ENCODE data around the gene PLA2G2F. TPM values are rescaled to one million over a fixed set of nuclear protein-coding genes. Genes with fewer than 3 reads are reported as not detected.

PLA2G2F gene
- total RNA-seq, 2 experiments from 2014 or later = not detected

- H3K4me1 Mint-ChIP-seq (ENCODE audit: low read depth) = peaks cover 2% of the 10 kb centered on the region
- intact Hi-C loops (cut with micrococcal nuclease) = no loop called here
- H3K27me3 Mint-ChIP-seq = peaks cover 2% of the 10 kb centered on the region
- H3K4me3 Mint-ChIP-seq = no peak overlapping the region
- CTCF ChIA-PET = no interaction called here
- no peak overlapping the region for H3K27ac Mint-ChIP-seq
- POLR2A ChIA-PET = no interaction called here
- H3K36me3 Mint-ChIP-seq = no peaks in the 10 kb centered on the region
- no peak for DNase-seq
- H3K9me3 Mint-ChIP-seq = no peaks in the 10 kb centered on the region
These were observed 33.3 kb upstream of the PLA2G2F start for GRCh38 chr1:20105856-20106255.

GRCh38 chr1:20107351-20107750, 31.8 kb upstream of the PLA2G2F start:
- POLR2A ChIA-PET = no interaction called here
- Mint-ChIP-seq H3K36me3 (no peaks in the 10 kb centered on the region), H3K9me3 (no peaks in the 10 kb centered on the region), H3K27me3 (peaks cover 3% of the 10 kb centered on the region), H3K4me1 (ENCODE audit: low read depth) (peaks cover 2% of the 10 kb centered on the region), H3K27ac (no peak overlapping the region), H3K4me3 (no peak overlapping the region)
- no peak for DNase-seq
- CTCF ChIA-PET = no interaction called here
- intact Hi-C loops (cut with micrococcal nuclease) = no loop called here

GRCh38 chr1:20107796-20108195, 31.3 kb upstream of the PLA2G2F start:
- H3K9me3 Mint-ChIP-seq = no peaks in the 10 kb centered on the region
- H3K27ac Mint-ChIP-seq = no peak overlapping the region
- POLR2A ChIA-PET = no interaction called here
- no peaks in the 10 kb centered on the region for H3K36me3 Mint-ChIP-seq
- DNase-seq = no peak
- peaks cover 2% of the 10 kb centered on the region for H3K4me1 Mint-ChIP-seq (ENCODE audit: low read depth)
- intact Hi-C loops (cut with micrococcal nuclease) = no loop called here
- no peak overlapping the region for H3K4me3 Mint-ChIP-seq
- CTCF ChIA-PET = no interaction called here
- H3K27me3 Mint-ChIP-seq = peaks cover 3% of the 10 kb centered on the region

- Mint-ChIP-seq H3K9me3 (no peaks in the 10 kb centered on the region), H3K36me3 (no peaks in the 10 kb centered on the region), H3K27ac (no peak overlapping the region), H3K4me3 (no peak overlapping the region), H3K4me1 (ENCODE audit: low read depth) (no peaks in the 10 kb centered on the region), H3K27me3 (peaks cover 5% of the 10 kb centered on the region)
- ChIA-PET CTCF (no interaction called here), POLR2A (interaction anchor here (0.6 kb wide), 1 partner anchor 46 kb away, joined by 3 read pairs; no protein-coding TSS in a partner anchor)
- no peak for DNase-seq
- intact Hi-C loops (cut with micrococcal nuclease) = no loop called here
These were observed 30.6 kb upstream of the PLA2G2F start for GRCh38 chr1:20108366-20109123.

GRCh38 chr1:20109223-20109856, 29.8 kb upstream of the PLA2G2F start:
- Mint-ChIP-seq H3K9me3 (no peaks in the 10 kb centered on the region), H3K4me3 (no peak overlapping the region), H3K27me3 (peaks cover 9% of the 10 kb centered on the region), H3K4me1 (ENCODE audit: low read depth) (no peaks in the 10 kb centered on the region), H3K27ac (no peak overlapping the region), H3K36me3 (no peaks in the 10 kb centered on the region)
- intact Hi-C loops (cut with micrococcal nuclease) = no loop called here
- ChIA-PET POLR2A (interaction anchor here (0.6 kb wide), 1 partner anchor 46 kb away, joined by 3 read pairs; no protein-coding TSS in a partner anchor), CTCF (no interaction called here)
- DNase-seq = peak; percentile 11

- no peak for DNase-seq
- no peak overlapping the region for H3K4me3 Mint-ChIP-seq
- intact Hi-C loops (cut with micrococcal nuclease) = no loop called here
- H3K36me3 Mint-ChIP-seq = no peaks in the 10 kb centered on the region
- no peaks in the 10 kb centered on the region for H3K9me3 Mint-ChIP-seq
- H3K4me1 Mint-ChIP-seq (ENCODE audit: low read depth) = no peaks in the 10 kb centered on the region
- CTCF ChIA-PET = interaction anchor here (1.2 kb wide), 1 partner anchor 9 kb away, joined by 4 read pairs; no protein-coding TSS in a partner anchor
- POLR2A ChIA-PET = no interaction called here
- H3K27me3 Mint-ChIP-seq = peaks cover 10% of the 10 kb centered on the region
- H3K27ac Mint-ChIP-seq = no peak overlapping the region
These were observed 28.4 kb upstream of the PLA2G2F start for GRCh38 chr1:20110679-20111078.

GRCh38 chr1:20111452-20111851, 27.7 kb upstream of the PLA2G2F start:
- CTCF ChIA-PET = interaction anchor here (1.2 kb wide), 1 partner anchor 10 kb away, joined by 4 read pairs; no protein-coding TSS in a partner anchor
- no peak overlapping the region for H3K4me3 Mint-ChIP-seq
- no peaks in the 10 kb centered on the region for H3K4me1 Mint-ChIP-seq (ENCODE audit: low read depth)
- H3K27ac Mint-ChIP-seq = no peak overlapping the region
- POLR2A ChIA-PET = no interaction called here
- H3K9me3 Mint-ChIP-seq = no peaks in the 10 kb centered on the region
- peaks cover 13% of the 10 kb centered on the region for H3K27me3 Mint-ChIP-seq
- H3K36me3 Mint-ChIP-seq = no peaks in the 10 kb centered on the region
- intact Hi-C loops (cut with micrococcal nuclease) = no loop called here
- no peak for DNase-seq

- H3K4me3 Mint-ChIP-seq = no peak overlapping the region
- POLR2A ChIA-PET = no interaction called here
These were observed 26.7 kb upstream of the PLA2G2F start for GRCh38 chr1:20112279-20113000.

GRCh38 chr1:20114021-20114648, 25.0 kb upstream of the PLA2G2F start:
- H3K4me3 Mint-ChIP-seq = no peak overlapping the region
- DNase-seq = no peak
- ChIA-PET CTCF (interaction anchor here (1.0 to 1.3 kb wide), 5 partner anchors 12 to 39 kb away, joined by 3 read pairs; no protein-coding TSS in a partner anchor), POLR2A (no interaction called here)
- H3K27me3 Mint-ChIP-seq = peaks cover 13% of the 10 kb centered on the region
- H3K4me1 Mint-ChIP-seq (ENCODE audit: low read depth) = no peaks in the 10 kb centered on the region
- no peak overlapping the region for H3K27ac Mint-ChIP-seq
- no peaks in the 10 kb centered on the region for H3K9me3 Mint-ChIP-seq
- H3K36me3 Mint-ChIP-seq = no peaks in the 10 kb centered on the region
- intact Hi-C loops (cut with micrococcal nuclease) = no loop called here

More at GRCh38 chr1:20112279-20113000, 26.7 kb upstream of the PLA2G2F start:
- no peak overlapping the region for H3K27ac Mint-ChIP-seq
- no peaks in the 10 kb centered on the region for H3K9me3 Mint-ChIP-seq
- intact Hi-C loops (cut with micrococcal nuclease) = no loop called here
- H3K27me3 Mint-ChIP-seq = peaks cover 13% of the 10 kb centered on the region
- no peak for DNase-seq
- H3K36me3 Mint-ChIP-seq = no peaks in the 10 kb centered on the region
- no peaks in the 10 kb centered on the region for H3K4me1 Mint-ChIP-seq (ENCODE audit: low read depth)
- CTCF ChIA-PET = interaction anchor here (0.6 kb wide), 1 partner anchor 82 kb away, joined by 3 read pairs; no protein-coding TSS in a partner anchor

GRCh38 chr1:20115479-20115878, 23.6 kb upstream of the PLA2G2F start:
- H3K4me1 Mint-ChIP-seq (ENCODE audit: low read depth) = no peaks in the 10 kb centered on the region
- intact Hi-C loops (cut with micrococcal nuclease) = no loop called here
- ChIA-PET POLR2A (interaction anchor here (0.8 kb wide), 1 partner anchor 254 kb away, joined by 3 read pairs; no protein-coding TSS in a partner anchor), CTCF (interaction anchor here (1.0 to 1.1 kb wide), 2 partner anchors 14 to 36 kb away, joined by 3 read pairs; no protein-coding TSS in a partner anchor)
- H3K4me3 Mint-ChIP-seq = no peak overlapping the region
- no peaks in the 10 kb centered on the region for H3K9me3 Mint-ChIP-seq
- H3K27ac Mint-ChIP-seq = no peak overlapping the region
- H3K36me3 Mint-ChIP-seq = no peaks in the 10 kb centered on the region
- H3K27me3 Mint-ChIP-seq = peaks cover 15% of the 10 kb centered on the region
- no peak for DNase-seq

- Mint-ChIP-seq H3K4me3 (no peak overlapping the region), H3K4me1 (ENCODE audit: low read depth) (no peaks in the 10 kb centered on the region), H3K36me3 (no peaks in the 10 kb centered on the region), H3K27ac (no peak overlapping the region), H3K27me3 (peaks cover 19% of the 10 kb centered on the region), H3K9me3 (no peaks in the 10 kb centered on the region)
- ChIA-PET CTCF (no interaction called here), POLR2A (interaction anchor here (0.8 kb wide), 1 partner anchor 254 kb away, joined by 3 read pairs; no protein-coding TSS in a partner anchor)
- intact Hi-C loops (cut with micrococcal nuclease) = no loop called here
- no peak for DNase-seq
These were observed 23.2 kb upstream of the PLA2G2F start for GRCh38 chr1:20115916-20116315.

GRCh38 chr1:20117236-20117635, 21.9 kb upstream of the PLA2G2F start:
- intact Hi-C loops (cut with micrococcal nuclease) = no loop called here
- Mint-ChIP-seq H3K4me3 (no peak overlapping the region), H3K4me1 (ENCODE audit: low read depth) (no peaks in the 10 kb centered on the region), H3K27ac (no peak overlapping the region), H3K36me3 (no peaks in the 10 kb centered on the region), H3K27me3 (peaks cover 17% of the 10 kb centered on the region), H3K9me3 (no peaks in the 10 kb centered on the region)
- ChIA-PET POLR2A (no interaction called here), CTCF (no interaction called here)
- DNase-seq = no peak
